Measurements from ENCODE around the gene ITGB6.
"Not testable (repeated sequence)": the region's sequence is repeated elsewhere in the genome, so short reads cannot be mapped to it uniquely, and the experiment has no call there.

Gene ITGB6

GRCh38 chr2:160139350-160139749, 60.7 kb downstream of the ITGB6 start:
- no peak for DNase-seq

GRCh38 chr2:160138406-160138805, 61.7 kb downstream of the ITGB6 start:
- DNase-seq: no peak

- DNase-seq: no peak
These were observed 62.6 kb downstream of the ITGB6 start for GRCh38 chr2:160137464-160137863.

- no peak for DNase-seq
These were observed 67.3 kb downstream of the ITGB6 start for GRCh38 chr2:160132761-160133160.

- no peak for DNase-seq
These were observed 73.3 kb downstream of the ITGB6 start for GRCh38 chr2:160126756-160127155.

GRCh38 chr2:160126315-160126714, 73.8 kb downstream of the ITGB6 start:
- DNase-seq: no peak

GRCh38 chr2:160125828-160126227, 74.2 kb downstream of the ITGB6 start:
- no peak for DNase-seq

- DNase-seq: no peak
These were observed 74.7 kb downstream of the ITGB6 start for GRCh38 chr2:160125366-160125765.

GRCh38 chr2:160124571-160124970, 75.5 kb downstream of the ITGB6 start:
- DNase-seq: no peak

- DNase-seq: not testable (repeated sequence)
These were observed 85.4 kb downstream of the ITGB6 start for GRCh38 chr2:160114721-160115120.

- DNase-seq: no peak
These were observed 86.1 kb downstream of the ITGB6 start for GRCh38 chr2:160114020-160114419.

GRCh38 chr2:160111951-160112798, 87.9 kb downstream of the ITGB6 start:
- no peak for DNase-seq

GRCh38 chr2:160110674-160111239, 89.3 kb downstream of the ITGB6 start:
- no peak for DNase-seq

GRCh38 chr2:160109939-160110673, 90.0 kb downstream of the ITGB6 start:
- DNase-seq: peak; percentile 23

GRCh38 chr2:160109243-160109642, 90.8 kb downstream of the ITGB6 start:
- no peak for DNase-seq

- DNase-seq: no peak
These were observed 91.4 kb downstream of the ITGB6 start for GRCh38 chr2:160108646-160109045.

- no peak for DNase-seq
These were observed 94.7 kb downstream of the ITGB6 start for GRCh38 chr2:160105366-160105765.

- DNase-seq: no peak
These were observed 96.0 kb downstream of the ITGB6 start for GRCh38 chr2:160104115-160104514.

- no peak for DNase-seq
These were observed 102.7 kb downstream of the ITGB6 start for GRCh38 chr2:160097326-160097725.

- DNase-seq: no peak
These were observed 103.7 kb downstream of the ITGB6 start for GRCh38 chr2:160096409-160096808.

GRCh38 chr2:160092445-160092844, 107.6 kb downstream of the ITGB6 start:
- no peak for DNase-seq

GRCh38 chr2:160091381-160091780, 108.7 kb downstream of the ITGB6 start:
- DNase-seq: no peak

GRCh38 chr2:160087854-160088745, 112.0 kb downstream of the ITGB6 start:
- no peak for DNase-seq

Data from NCI-H1436 (cell line).